ENCODE data around the gene RPS21.

The RPS21 gene

GRCh38 chr20:62354031-62354808 is 32.7 kb upstream of the RPS21 start:
- no peak for DNase-seq

GRCh38 chr20:62354811-62355341 is 32.0 kb upstream of the RPS21 start:
- no peak for DNase-seq

- no peak for DNase-seq
These were observed 31.4 kb upstream of the RPS21 start for GRCh38 chr20:62355516-62355877.

- no peak for DNase-seq
These were observed 30.9 kb upstream of the RPS21 start for GRCh38 chr20:62355878-62356588.

GRCh38 chr20:62356589-62357186 is 30.2 kb upstream of the RPS21 start:
- no peak for DNase-seq

- DNase-seq: no peak
These were observed 29.7 kb upstream of the RPS21 start for GRCh38 chr20:62357187-62357667.

- DNase-seq: no peak
These were observed 29.2 kb upstream of the RPS21 start for GRCh38 chr20:62357681-62358080.

- DNase-seq: no peak
These were observed 28.5 kb upstream of the RPS21 start for GRCh38 chr20:62358171-62359042.

- DNase-seq: no peak
These were observed 27.8 kb upstream of the RPS21 start for GRCh38 chr20:62359043-62359490.

- DNase-seq: no peak
These were observed 27.3 kb upstream of the RPS21 start for GRCh38 chr20:62359491-62360121.

- DNase-seq: no peak
These were observed 25.8 kb upstream of the RPS21 start for GRCh38 chr20:62360854-62361798.

- DNase-seq: no peak
These were observed 24.9 kb upstream of the RPS21 start for GRCh38 chr20:62361799-62362589.

- DNase-seq: no peak
These were observed 24.3 kb upstream of the RPS21 start for GRCh38 chr20:62362590-62362940.

- DNase-seq: no peak
These were observed 23.6 kb upstream of the RPS21 start for GRCh38 chr20:62362991-62363919.

- no peak for DNase-seq
These were observed 22.7 kb upstream of the RPS21 start for GRCh38 chr20:62363920-62364851.

GRCh38 chr20:62364911-62365736 is 21.8 kb upstream of the RPS21 start:
- no peak for DNase-seq

All from activated CD8-positive, alpha-beta memory T cell treated with anti-CD3 and anti-CD28 coated beads, Interleukin-2, amount 50 U/mL, for 48 hours (primary cell).